ENCODE measurements around the gene EFCAB13.

Gene EFCAB13

GRCh38 chr17:47317119-47317518 lies 6.6 kb upstream of the EFCAB13 start:
- no peaks in the 10 kb centered on the region for H3K79me2 ChIP-seq
- peaks cover 3% of the 10 kb centered on the region for H3K4me1 ChIP-seq
- H3K36me3 ChIP-seq (ENCODE audit: control insufficient read depth, insufficient read depth, low read length) = no peaks in the 10 kb centered on the region
- TF ChIP-seq CTCF (IDR thresholded peaks at IDR 0.05) = no peak
- H3K9me3 ChIP-seq (ENCODE audit: control insufficient read depth, low read length) = no peaks in the 10 kb centered on the region
- no peak overlapping the region for H3K4me3 ChIP-seq (ENCODE audit: low read depth, low read length)
- H3K4me2 ChIP-seq (ENCODE audit: low read length) = no peak overlapping the region
- H3K27ac ChIP-seq = no peak overlapping the region
- H2AFZ ChIP-seq = no peak overlapping the region
- H3K27me3 ChIP-seq (ENCODE audit: control insufficient read depth, insufficient read depth, low read length) = no peaks in the 10 kb centered on the region
- H3K9ac ChIP-seq = no peak overlapping the region

GRCh38 chr17:47318197-47318918 lies 5.4 kb upstream of the EFCAB13 start:
- Histone ChIP-seq H3K36me3 (ENCODE audit: control insufficient read depth, insufficient read depth, low read length) (no peaks in the 10 kb centered on the region), H3K9me3 (ENCODE audit: control insufficient read depth, low read length) (no peaks in the 10 kb centered on the region), H2AFZ (no peak overlapping the region), H3K9ac (no peak overlapping the region), H3K27ac (no peak overlapping the region), H3K79me2 (no peaks in the 10 kb centered on the region), H3K4me3 (ENCODE audit: low read depth, low read length) (no peak overlapping the region), H3K4me1 (peaks cover 3% of the 10 kb centered on the region), H3K4me2 (ENCODE audit: low read length) (no peak overlapping the region), H3K27me3 (ENCODE audit: control insufficient read depth, insufficient read depth, low read length) (no peaks in the 10 kb centered on the region)
- no peak for TF ChIP-seq CTCF (IDR thresholded peaks at IDR 0.05)

DNA sequence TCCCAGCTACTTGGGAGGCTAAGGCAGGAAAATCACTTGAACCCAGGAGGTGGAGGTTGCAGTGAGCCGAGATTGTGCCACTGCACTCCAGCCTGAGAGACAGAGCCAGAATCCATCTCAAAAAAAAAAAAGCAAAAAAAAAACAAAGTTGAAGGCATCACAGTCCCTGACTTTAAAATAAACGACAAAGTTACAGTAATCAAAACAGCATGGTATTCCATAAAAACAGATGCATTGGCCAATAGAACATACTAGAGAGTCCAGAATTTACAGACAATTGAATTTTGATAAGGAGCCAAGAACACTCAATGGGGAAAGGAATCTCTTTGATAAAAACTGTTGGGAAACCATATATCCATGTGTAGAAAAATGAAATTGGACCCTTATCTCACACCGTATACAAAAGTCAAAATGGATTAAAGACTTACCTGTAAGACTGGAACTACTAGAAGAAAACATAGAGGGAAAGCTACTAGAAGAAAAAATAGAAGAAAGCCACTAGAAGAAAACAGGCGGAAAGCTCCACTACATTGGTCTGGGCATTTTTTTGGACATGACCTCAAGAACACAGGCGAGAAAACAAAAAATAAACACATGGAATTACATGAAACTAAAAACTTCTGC lies 2.8 kb upstream of the EFCAB13 start:
- no peak overlapping the region for H3K9ac ChIP-seq
- no peaks in the 10 kb centered on the region for H3K4me1 ChIP-seq

DNA sequence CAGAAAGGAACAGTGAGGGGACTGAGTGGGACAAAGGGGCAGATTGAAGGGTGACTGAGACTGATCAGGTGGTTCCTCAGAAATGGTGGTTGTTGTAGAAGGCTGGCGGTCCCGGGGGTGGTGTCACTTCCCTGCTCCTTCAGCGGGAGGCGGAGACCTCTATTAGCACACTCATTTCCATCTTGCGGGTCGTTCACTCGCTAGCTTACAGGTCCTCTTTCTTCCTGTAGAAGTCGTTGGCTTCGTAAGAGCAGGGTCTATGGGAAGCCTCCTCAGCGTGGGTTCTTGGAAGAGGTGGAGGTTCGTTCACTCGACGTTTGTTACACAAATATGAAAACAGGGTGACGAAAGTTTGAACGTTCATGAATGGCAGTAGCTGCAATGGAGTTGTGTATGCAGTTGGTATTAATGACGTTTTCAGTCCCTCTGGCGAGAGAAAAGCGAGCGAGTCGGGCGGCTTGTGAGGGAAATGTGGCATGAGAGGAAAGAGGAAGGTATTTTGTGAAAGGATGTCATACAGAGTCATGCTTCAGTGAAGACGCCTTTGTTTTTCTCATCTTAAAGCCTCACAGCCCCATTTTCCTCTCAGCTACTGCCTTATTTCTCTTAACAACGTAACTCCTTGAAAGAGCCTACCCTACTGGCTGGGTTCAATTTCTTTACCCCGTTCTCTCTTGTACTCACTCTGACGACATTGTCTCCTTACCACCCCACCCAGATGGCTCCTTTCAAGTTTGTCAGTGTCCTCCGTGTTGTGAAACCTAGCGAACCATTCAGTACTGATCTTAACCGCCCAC lies 667 bp downstream of the EFCAB13 start:
- H2AFZ ChIP-seq = peak overlapping the region; percentile 86
- H3K9ac ChIP-seq = no peak overlapping the region
- peak overlapping the region; percentile 93 for H3K4me2 ChIP-seq (ENCODE audit: low read length)
- peak overlapping the region; percentile 80 for H3K4me3 ChIP-seq (ENCODE audit: low read depth, low read length)
- no peaks in the 10 kb centered on the region for H3K36me3 ChIP-seq (ENCODE audit: control insufficient read depth, insufficient read depth, low read length)
- no peak for TF ChIP-seq CTCF (IDR thresholded peaks at IDR 0.05)
- no peaks in the 10 kb centered on the region for H3K79me2 ChIP-seq
- H3K27ac ChIP-seq = peak overlapping the region; percentile 87
- no peaks in the 10 kb centered on the region for H3K9me3 ChIP-seq (ENCODE audit: control insufficient read depth, low read length)
- no peaks in the 10 kb centered on the region for H3K27me3 ChIP-seq (ENCODE audit: control insufficient read depth, insufficient read depth, low read length)
- H3K4me1 ChIP-seq = no peaks in the 10 kb centered on the region

More for the DNA sequence above, 2.8 kb upstream of the EFCAB13 start:
- no peak overlapping the region for H3K4me2 ChIP-seq (ENCODE audit: low read length)
- H3K4me3 ChIP-seq (ENCODE audit: low read depth, low read length) = no peak overlapping the region
- H3K27me3 ChIP-seq (ENCODE audit: control insufficient read depth, insufficient read depth, low read length) = no peaks in the 10 kb centered on the region
- no peaks in the 10 kb centered on the region for H3K9me3 ChIP-seq (ENCODE audit: control insufficient read depth, low read length)
- H3K36me3 ChIP-seq (ENCODE audit: control insufficient read depth, insufficient read depth, low read length) = no peaks in the 10 kb centered on the region
- no peak overlapping the region for H3K27ac ChIP-seq
- H2AFZ ChIP-seq = no peak overlapping the region
- no peaks in the 10 kb centered on the region for H3K79me2 ChIP-seq
- TF ChIP-seq CTCF (IDR thresholded peaks at IDR 0.05) = no peak
